A673 (cell line): Measurements from ENCODE around the gene ZNF620. TPM values are rescaled to one million over a fixed set of nuclear protein-coding genes. Genes with fewer than 3 reads are reported as not detected.

Source experiments
- BruUV-seq: library from RNA; stranded (reverse); fragments of 400-500 nt; replicated peaks from 2 replicates; lab custom pipeline; 2021; lab: Mats Ljungman, UMichigan
- CTCF ChIA-PET: fragments of 300-600 bp; sonication (Branson Sonifier 250); formaldehyde crosslinking; loops from one replicate; lab custom pipeline; 2022; ENCODE audit warnings: antibody characterized with exemption; lab: Charles Lee
- POLR2A ChIA-PET: fragments of 300-600 bp; sonication (Branson Sonifier 250); formaldehyde crosslinking; loops from one replicate; lab custom pipeline; 2022; ENCODE audit warnings: antibody characterized with exemption; ENCODE audit not compliant: low non-redundant PET; lab: Charles Lee
- DNase-seq: peaks from one replicate; pipeline ENCODE4 v3.0.0-alpha.2; 2015; ENCODE audit warnings: low spot score
- H3K27ac ChIP-seq: fragments of 200-600 bp; sonication (generic); 2 replicates; pipeline ENCODE4 v1.5.1; 2016; ENCODE audit warnings: mixed run types, low read depth, mild to moderate bottlenecking, mixed read lengths, antibody characterized with exemption, low read length; ENCODE audit not compliant: poor library complexity, severe bottlenecking
- H3K27me3 ChIP-seq: fragments of 200-600 bp; sonication (generic); replicated peaks from 2 replicates; pipeline ENCODE4 v1.6.1; 2017; ENCODE audit warnings: mixed run types, low read depth, mild to moderate bottlenecking, mixed read lengths, antibody characterized with exemption, low read length; ENCODE audit not compliant: insufficient read depth, poor library complexity
- H3K36me3 ChIP-seq: fragments of 200-600 bp; sonication (generic); 2 replicates; pipeline ENCODE4 v1.6.1; 2016; ENCODE audit warnings: mixed run types, mild to moderate bottlenecking, mixed read lengths, antibody characterized with exemption, low read length; ENCODE audit not compliant: insufficient read depth, poor library complexity, severe bottlenecking
- H3K4me1 ChIP-seq: fragments of 200-600 bp; sonication (generic); 2 replicates; pipeline ENCODE4 v1.6.1; 2017; ENCODE audit warnings: mixed run types, mild to moderate bottlenecking, mixed read lengths, antibody characterized with exemption, low read length; ENCODE audit not compliant: insufficient read depth, poor library complexity, severe bottlenecking
- H3K4me3 ChIP-seq: fragments of 200-600 bp; sonication (generic); 2 replicates; pipeline ENCODE4 v1.5.1; 2016; ENCODE audit warnings: low read depth, mixed run types, mild to moderate bottlenecking, mixed read lengths, low read length; ENCODE audit not compliant: poor library complexity, severe bottlenecking
- H3K9me3 ChIP-seq: fragments of 200-600 bp; sonication (generic); 2 replicates; pipeline ENCODE4 v1.6.1; 2016; ENCODE audit warnings: mixed run types, low read depth, mild to moderate bottlenecking, mixed read lengths, antibody characterized with exemption, low read length; ENCODE audit not compliant: poor library complexity, severe bottlenecking
- EZH2 ChIP-seq: fragments of 200-600 bp; sonication (generic); IDR thresholded peaks from 2 replicates; pipeline ENCODE4 v1.6.1; 2017; ENCODE audit warnings: borderline replicate concordance, low read depth, mild to moderate bottlenecking, mixed read lengths, antibody characterized with exemption, low read length; ENCODE audit not compliant: poor library complexity, severe bottlenecking
- intact Hi-C: fragments of 100-400 bp; cut with micrococcal nuclease; formaldehyde crosslinking; loops from one replicate; pipeline ENCODE4 v1.10.0; 2022; ENCODE audit not compliant: unreplicated experiment
- total RNA-seq: library from RNA; stranded (reverse); gene quantifications from 2 replicates; pipeline ENCODE4 v1.2.3, GENCODE V29; 2021
- TF ChIP-seq, protein P1 (sequence below): fragments of 300-800, 200-600 bp; sonication (generic); conservative IDR thresholded peaks from 2 replicates; pipeline ENCODE4 v1.5.1; 2017; ENCODE audit warnings: low read depth, mild to moderate bottlenecking, antibody characterized with exemption, low read length, moderate library complexity, mixed read lengths

The ZNF620 gene
- total RNA-seq, 1 experiment from 2014 or later, result 7.9 TPM

DNA sequence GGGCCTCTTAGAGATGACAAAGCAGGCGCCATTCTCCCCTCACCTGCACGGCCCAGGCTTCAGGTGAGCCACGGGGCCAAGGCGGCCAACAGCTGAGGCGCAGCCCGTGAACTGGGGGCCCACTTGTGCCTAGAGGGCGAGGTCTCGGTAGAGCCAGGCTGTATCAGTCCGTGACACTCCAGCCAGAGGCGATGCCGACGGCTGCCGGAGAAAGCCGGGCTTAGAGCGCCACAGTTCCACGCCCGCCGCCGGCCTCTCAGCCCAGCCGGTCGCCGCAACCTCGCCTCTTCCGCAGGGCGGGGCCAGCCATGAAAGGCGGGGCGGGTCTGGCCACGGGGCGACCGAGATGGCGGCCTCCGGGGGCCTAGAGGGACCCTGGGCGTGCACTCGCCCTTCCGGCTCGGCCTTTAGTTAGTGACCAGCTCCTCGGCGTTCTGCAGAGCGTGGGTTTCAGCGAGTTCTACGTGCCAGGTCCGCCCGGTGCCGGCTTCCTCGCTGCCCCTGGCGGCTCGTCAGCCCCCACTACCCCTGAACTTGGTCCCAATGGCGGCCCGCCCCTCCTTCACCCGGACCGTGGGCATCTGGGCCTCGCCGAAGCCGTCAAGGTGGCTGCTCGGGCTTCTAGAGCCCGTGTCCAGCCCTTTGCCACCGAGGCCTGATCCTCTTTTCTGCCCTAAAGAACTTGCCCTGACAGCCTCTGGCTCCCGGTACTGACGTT, 18.9 kb downstream of the ZNF620 start, which contains the start of gene ZNF621:
TSS of gene ZNF621 (plus strand) at position 393 of the 718 bp plus-strand sequence. CDS start 881 bp downstream, outside the sequence.
- POLR2A ChIA-PET, result no interaction called here

DNA sequence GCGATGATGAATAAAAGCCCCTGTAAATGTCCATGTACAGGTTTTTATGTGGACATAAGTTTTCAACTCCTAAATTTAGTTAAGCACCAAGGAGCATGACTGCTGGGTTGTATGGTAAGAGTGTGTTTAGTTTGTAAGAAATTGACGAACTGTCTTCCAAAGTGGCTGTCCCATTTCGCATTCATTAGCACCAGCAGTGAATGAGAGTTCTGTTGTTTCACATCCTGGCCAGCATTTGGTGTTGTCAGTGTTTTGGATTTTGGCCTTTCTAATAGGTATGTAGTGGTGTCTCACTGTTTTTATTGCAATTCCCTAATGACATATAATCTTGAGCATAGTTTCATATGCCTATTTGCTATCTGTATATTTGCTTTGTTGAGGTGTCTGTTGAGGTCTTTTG, 22.6 kb downstream of the ZNF620 start:
- ChIA-PET POLR2A (no interaction called here), CTCF (no interaction called here)
- TF ChIP-seq, protein P1, sequence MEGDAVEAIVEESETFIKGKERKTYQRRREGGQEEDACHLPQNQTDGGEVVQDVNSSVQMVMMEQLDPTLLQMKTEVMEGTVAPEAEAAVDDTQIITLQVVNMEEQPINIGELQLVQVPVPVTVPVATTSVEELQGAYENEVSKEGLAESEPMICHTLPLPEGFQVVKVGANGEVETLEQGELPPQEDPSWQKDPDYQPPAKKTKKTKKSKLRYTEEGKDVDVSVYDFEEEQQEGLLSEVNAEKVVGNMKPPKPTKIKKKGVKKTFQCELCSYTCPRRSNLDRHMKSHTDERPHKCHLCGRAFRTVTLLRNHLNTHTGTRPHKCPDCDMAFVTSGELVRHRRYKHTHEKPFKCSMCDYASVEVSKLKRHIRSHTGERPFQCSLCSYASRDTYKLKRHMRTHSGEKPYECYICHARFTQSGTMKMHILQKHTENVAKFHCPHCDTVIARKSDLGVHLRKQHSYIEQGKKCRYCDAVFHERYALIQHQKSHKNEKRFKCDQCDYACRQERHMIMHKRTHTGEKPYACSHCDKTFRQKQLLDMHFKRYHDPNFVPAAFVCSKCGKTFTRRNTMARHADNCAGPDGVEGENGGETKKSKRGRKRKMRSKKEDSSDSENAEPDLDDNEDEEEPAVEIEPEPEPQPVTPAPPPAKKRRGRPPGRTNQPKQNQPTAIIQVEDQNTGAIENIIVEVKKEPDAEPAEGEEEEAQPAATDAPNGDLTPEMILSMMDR, result no peak
- TF ChIP-seq EZH2, result no peak
- Histone ChIP-seq H3K4me1 (no peaks in the 10 kb centered on the region), H3K27me3 (no peaks in the 10 kb centered on the region), H3K9me3 (no peaks in the 10 kb centered on the region), H3K36me3 (peaks cover 12% of the 10 kb centered on the region), H3K4me3 (no peak overlapping the region), H3K27ac (no peak overlapping the region)
- intact Hi-C loops, result no loop called here
- no peak for DNase-seq
- no TSS peak for BruUV-seq

More for the DNA sequence above, 18.9 kb downstream of the ZNF620 start, which contains the start of gene ZNF621:
- BruUV-seq, result no TSS peak
- peak within 1 kb of the TSS; percentile 75 for H3K4me3 ChIP-seq
- intact Hi-C loops, result no loop called here
- CTCF ChIA-PET, result no interaction called here
- DNase-seq, result peak; percentile 65
- H3K27ac ChIP-seq, result peak within 1 kb of the TSS; percentile 72
- no peaks in the 10 kb centered on the region for H3K9me3 ChIP-seq
- no peaks in the 10 kb centered on the region for H3K4me1 ChIP-seq
- TF ChIP-seq, protein P1, result no peak
- no peak for TF ChIP-seq EZH2
- no peaks in the 10 kb centered on the region for H3K36me3 ChIP-seq
- no peaks in the 10 kb centered on the region for H3K27me3 ChIP-seq

DNA sequence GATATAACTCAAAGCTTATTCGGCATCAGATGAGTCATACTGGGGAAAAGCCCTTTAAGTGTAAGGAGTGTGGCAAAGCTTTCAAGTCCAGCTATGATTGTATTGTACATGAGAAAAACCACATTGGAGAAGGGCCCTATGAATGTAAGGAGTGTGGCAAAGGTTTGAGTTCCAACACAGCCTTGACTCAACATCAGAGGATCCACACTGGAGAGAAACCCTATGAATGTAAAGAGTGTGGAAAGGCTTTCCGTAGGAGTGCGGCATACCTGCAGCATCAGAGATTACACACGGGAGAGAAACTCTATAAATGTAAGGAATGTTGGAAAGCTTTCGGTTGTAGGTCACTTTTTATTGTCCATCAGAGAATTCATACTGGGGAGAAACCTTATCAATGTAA, 26.4 kb downstream of the ZNF620 start:
- H3K9me3 ChIP-seq, result no peaks in the 10 kb centered on the region
- H3K27ac ChIP-seq, result no peak overlapping the region
- DNase-seq, result no peak
- no TSS peak for BruUV-seq
- intact Hi-C loops, result no loop called here
- TF ChIP-seq, protein P1, result no peak
- H3K36me3 ChIP-seq, result peaks cover 12% of the 10 kb centered on the region
- CTCF ChIA-PET, result no interaction called here
- no peaks in the 10 kb centered on the region for H3K4me1 ChIP-seq
- H3K4me3 ChIP-seq, result no peak overlapping the region
- POLR2A ChIA-PET, result no interaction called here
- no peaks in the 10 kb centered on the region for H3K27me3 ChIP-seq
